NCI-H524 (cell line): Measurements from ENCODE around the gene HMGCS1.
"Not testable (repeated sequence)": the region's sequence is repeated elsewhere in the genome, so short reads cannot be mapped to it uniquely, and the experiment has no call there.

ENCODE experiments used
- DNase-seq, 2 experiments: peaks; one replicate each; lab custom pipeline; 2025; lab: John Stamatoyannopoulos, UW

Gene HMGCS1

GRCh38 chr5:43312699-43313034, 545 bp downstream of the HMGCS1 start:
- peak in 1 of 2 experiments; percentile 65 for DNase-seq

GRCh38 chr5:43312076-43312661, 1.0 kb downstream of the HMGCS1 start:
- DNase-seq: no peak

DNA sequence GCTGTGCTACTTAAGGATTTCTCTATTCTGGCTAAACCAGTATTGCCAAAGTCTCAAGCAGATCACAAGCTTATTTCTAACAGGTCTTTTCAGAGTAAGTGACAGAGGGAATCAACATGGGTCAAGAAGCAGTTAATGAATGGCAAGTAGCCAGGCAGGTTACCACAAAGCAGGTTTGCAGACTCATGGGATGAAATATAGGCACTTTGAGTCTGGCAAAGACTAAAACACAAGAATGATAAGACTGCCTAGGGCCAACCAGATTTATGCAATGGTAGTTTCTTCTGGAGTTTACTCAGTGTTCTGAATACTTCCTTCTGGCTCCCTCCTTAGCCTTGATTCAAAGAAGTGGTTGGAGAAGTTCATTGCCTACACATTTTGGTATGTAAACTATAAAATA, 3.6 kb downstream of the HMGCS1 start:
- DNase-seq: no peak

- no peak for DNase-seq
Measured at GRCh38 chr5:43309122-43309521, 4.1 kb downstream of the HMGCS1 start.

DNA sequence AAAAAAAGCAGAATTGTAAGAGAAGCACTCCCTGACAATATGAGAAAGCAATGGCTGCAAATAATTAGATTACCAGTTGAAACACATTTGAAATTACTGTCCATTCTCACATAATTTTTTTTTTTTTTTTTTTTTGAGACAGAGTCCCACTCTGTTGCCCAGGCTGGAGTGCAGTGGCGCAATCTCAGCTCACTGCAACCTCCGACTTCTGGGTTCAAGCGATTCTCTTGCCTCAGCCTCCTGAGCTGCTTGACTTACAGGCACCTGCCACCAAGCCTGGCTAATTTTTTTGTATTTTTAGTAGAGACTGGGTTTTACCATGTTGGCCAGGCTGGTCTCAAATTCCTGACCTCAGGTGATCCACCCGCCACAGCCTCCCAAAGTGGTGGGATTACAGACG, 6.3 kb downstream of the HMGCS1 start:
- DNase-seq: not testable (repeated sequence)

DNA sequence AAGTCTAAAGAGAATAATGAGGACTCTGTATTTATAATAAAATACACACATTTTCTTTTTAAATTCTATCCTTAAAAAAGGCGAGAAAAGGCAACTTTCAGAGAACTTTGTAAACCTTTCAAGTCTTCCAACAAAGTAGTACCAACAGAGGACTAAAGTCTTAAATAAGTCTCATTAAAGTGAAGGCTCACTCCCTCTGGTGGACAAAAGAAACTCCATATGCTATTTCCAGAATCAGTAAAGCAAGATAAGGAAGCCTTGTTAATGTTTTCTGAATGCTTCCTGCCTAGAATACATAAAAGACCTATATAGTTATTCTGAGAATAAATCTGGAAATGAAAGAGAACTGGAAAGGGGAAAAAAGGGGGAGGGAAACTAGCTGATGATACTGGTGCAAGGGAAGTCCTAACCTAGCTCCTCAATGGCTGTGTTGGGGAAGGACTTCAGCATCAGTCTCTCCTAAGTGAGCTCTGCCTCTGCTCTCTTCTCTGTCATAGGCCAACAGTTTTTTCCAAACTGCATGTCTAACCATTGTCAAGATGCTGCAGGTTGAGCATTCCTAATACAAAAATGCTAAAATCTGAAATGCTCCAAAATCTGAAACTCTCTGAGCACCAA, 7.2 kb downstream of the HMGCS1 start:
- peak; percentile 31 to 78 for DNase-seq

DNA sequence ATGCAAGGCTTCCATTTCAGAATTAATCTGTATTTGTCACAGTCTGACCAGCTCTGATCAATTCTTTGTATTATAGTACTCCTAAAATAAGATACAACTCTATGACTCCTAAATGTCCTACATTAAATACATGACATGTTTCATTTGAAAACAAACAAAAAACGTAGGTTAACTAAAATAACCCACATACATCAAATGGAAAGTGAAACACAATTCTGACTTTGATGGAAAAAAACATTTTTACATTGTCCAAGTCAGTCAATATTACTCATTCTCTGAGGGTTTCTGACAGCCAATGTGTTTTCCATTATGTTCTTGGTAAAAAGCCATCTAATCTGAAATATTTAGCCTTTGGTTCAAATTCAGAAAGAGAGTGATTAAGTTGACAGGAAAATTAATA, 8.7 kb downstream of the HMGCS1 start:
- DNase-seq: no peak

DNA sequence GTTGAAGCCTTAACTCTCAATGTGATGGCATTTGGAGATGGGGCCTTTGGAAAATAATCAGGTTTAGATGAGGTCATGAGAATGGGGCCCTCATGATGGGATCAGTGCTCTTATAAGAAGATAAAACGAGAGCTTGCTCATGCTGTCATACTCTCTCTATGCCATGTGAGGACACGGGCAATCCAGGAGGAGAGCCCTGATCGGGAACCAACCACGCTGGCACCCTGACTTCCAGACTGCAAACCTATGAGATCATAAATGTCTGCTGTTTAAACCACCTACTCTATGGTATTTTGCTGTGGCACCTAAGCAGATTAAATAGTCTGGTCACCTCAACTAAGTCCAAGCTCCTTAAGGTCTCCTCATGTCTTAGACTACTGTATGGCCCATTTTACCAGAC, 10.0 kb downstream of the HMGCS1 start:
- no peak for DNase-seq

- no peak for DNase-seq
Measured at GRCh38 chr5:43302481-43302880, 10.7 kb downstream of the HMGCS1 start.

- no peak for DNase-seq
Measured at GRCh38 chr5:43301653-43302091, 11.5 kb downstream of the HMGCS1 start.

GRCh38 chr5:43300112-43300511, 13.1 kb downstream of the HMGCS1 start:
- no peak for DNase-seq

GRCh38 chr5:43298443-43298842, 14.8 kb downstream of the HMGCS1 start:
- DNase-seq: no peak

DNA sequence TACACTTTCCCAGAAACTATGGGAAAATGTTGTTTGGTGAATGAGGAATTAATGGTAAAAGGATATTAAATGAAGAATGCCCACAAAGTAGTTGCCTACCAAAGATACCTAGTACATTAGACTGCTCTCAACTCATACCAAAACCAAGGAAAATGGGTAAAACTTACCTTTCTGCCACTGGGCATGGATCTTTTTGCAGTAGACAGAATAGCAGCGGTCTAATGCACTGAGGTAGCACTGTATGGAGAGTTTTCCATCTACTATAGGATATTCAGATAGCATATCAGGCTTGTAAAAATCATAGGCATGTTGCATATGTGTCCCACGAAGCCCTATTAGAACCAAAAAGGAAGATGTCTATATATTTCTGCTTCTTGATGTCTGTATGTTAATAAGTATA, 16.4 kb downstream of the HMGCS1 start:
- no peak for DNase-seq

DNA sequence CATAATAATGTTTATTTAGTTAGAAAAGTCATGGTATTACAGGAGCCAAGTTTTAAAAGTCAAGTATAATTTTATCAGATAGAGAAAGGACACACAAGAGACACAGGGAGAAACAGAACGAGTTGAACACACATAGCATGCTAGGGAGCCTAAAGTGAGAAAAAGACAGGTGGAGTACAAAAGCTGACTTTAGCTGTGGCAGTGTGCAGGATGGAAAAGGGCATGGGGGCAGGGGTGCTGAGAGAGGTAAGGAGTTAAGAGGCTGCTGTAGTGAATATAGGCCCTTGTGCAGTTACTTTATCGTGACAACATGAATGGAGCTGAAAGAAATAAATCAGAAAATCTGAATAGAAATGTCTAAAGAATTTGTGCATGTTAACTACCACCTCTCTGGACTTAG, 18.0 kb downstream of the HMGCS1 start:
- no peak for DNase-seq

GRCh38 chr5:43294226-43294625, 19.0 kb downstream of the HMGCS1 start:
- no peak for DNase-seq

GRCh38 chr5:43290726-43291125, 22.5 kb downstream of the HMGCS1 start:
- DNase-seq: no peak

DNA sequence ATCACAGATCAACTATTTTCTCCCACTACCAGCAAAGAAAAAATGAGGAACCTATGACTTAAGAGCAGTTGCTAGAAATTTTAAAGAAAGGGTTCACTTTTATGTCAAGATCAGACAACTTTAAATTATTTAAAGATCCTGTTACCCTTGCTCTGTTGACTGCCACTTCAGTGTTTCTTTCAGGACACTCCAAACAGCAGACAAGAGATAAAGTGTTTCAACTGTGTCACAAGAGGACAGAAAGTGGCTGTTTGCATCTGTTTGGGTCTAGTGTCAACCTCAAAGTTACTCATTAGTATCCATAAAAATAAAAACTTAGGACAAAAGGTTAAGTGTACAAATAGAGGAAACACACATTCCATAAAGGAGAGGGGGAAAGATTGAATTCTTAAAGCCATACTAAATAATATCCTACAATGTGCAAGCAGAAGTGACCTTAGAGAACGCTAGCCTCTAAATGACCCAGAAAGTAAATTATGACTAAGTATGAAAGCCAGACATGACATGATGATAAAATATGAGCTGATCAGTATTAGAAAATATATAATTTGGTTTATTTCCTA, 24.9 kb downstream of the HMGCS1 start:
- no peak for DNase-seq

GRCh38 chr5:43287493-43287892, 25.7 kb downstream of the HMGCS1 start:
- no peak for DNase-seq

DNA sequence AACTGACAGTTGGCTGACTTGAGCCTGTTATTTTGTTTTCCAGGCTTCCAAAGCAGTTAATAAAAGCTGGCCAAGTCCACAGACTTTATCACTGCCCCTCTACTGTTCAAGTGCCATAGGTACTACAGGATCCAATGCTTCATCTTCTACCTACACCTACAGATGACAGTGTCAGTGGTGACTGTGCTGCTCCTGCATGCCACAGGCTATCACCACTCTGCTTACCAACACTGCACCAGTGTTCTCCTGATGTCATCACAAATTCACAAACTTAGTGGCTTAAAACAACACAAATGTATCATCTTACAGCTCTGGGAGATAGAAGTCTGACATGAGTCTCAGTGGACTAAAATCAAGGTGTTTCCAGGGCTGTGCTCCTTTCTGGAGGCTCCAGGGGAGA, 26.6 kb downstream of the HMGCS1 start:
- DNase-seq: no peak

DNA sequence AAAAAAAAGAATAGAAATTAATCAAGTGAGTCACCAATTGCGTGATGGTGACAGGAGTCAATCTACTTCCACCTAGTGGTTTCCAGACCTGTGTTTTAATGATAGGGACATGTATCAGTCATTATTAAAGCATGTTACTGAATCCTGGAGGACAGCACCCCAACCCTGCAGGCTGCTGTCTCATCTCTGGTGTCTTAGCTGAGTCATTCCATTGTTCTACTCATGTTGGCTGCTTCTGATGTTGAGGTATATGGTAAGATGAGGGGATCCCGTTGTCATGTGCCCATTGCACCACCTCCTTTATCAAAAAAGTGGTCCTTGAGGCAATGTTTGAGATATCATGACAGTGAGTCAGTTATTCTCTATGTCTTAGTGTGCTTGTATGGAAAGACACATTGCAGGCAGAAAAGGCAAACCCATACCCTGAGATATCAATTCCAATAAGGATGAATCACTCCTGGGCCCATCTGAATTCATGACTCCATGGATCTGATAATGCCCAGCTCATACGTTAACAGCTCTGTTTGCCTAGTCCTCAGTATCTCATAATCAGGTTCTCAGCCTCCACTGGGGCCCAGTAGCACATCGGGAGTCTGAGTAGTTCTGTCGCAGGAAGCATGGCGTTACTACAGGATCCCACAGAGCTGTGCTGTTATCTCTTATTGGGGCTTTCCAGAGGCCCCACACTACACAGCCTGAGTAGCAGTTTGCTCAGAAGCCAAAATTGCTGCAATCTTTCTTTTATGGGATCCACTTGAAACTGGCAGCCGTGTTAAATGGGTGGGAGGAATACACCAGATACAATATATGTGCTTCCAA, 31.2 kb downstream of the HMGCS1 start:
- DNase-seq: no peak

DNA sequence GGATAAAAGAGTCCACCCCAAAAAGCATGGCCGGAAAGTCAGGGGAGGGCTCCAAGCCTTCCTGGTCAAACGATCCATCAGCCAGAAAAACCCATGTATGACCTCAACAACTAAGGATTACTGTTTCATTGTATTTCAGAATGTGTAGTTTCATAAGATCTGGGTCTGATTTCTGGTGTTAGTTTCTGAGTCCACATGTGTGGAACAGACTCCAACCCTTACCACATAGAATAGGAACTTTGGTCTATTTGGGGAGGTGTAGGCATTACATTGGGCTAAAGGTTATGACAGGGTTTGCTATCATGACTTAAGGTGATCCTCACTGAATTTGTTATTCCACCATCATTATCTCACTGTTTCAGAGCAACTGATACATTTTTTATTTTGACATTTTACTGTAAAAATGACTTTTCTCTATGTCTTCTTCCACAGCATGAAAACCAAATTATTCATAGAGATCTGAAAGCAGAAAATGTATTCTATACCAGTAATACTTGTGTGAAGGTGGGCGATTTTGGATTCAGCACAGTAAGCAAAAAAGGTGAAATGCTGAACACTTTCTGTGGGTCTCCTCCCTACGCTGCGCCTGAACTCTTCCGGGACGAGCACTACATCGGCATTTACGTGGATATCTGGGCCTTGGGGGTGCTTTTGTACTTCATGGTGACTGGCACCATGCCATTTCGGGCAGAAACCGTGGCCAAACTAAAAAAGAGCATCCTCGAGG, 33.5 kb downstream of the HMGCS1 start:
- no peak for DNase-seq

GRCh38 chr5:43275391-43275790, 37.8 kb downstream of the HMGCS1 start:
- no peak for DNase-seq
